ENCODE results near the gene AGER. TPM values are rescaled to one million over a fixed set of nuclear protein-coding genes. Genes with fewer than 3 reads are reported as not detected.
"Not testable (repeated sequence)": the region's sequence is repeated elsewhere in the genome, so short reads cannot be mapped to it uniquely, and the experiment has no call there.

Gene AGER
- total RNA-seq, 1 donor from 2014 or later, result 6.0 TPM

- ATAC-seq (no peak), DNase-seq (ENCODE audit: low spot score) (no peak)
These were observed 16.8 kb upstream of the AGER start for GRCh38 chr6:32200711-32201475.

- ATAC-seq (no peak), DNase-seq (ENCODE audit: low spot score) (no peak)
These were observed 14.8 kb upstream of the AGER start for GRCh38 chr6:32198866-32199265.

GRCh38 chr6:32198345-32198696, 14.3 kb upstream of the AGER start:
- ATAC-seq (no peak), DNase-seq (ENCODE audit: low spot score) (no peak)

- no peak for DNase-seq (ENCODE audit: low spot score)
- ATAC-seq, result no peak
These were observed 12.9 kb upstream of the AGER start for GRCh38 chr6:32196682-32197616.

- DNase-seq (ENCODE audit: low spot score), result peak; percentile 82
- peak; percentile 7 for ATAC-seq
These were observed 12.0 kb upstream of the AGER start for GRCh38 chr6:32195902-32196681.

GRCh38 chr6:32195652-32195901, 11.5 kb upstream of the AGER start:
- DNase-seq (ENCODE audit: low spot score) (peak; percentile 100), ATAC-seq (peak; percentile 89)

GRCh38 chr6:32194825-32195651, 11.0 kb upstream of the AGER start:
- no peak for DNase-seq (ENCODE audit: low spot score)

GRCh38 chr6:32194388-32194787, 10.3 kb upstream of the AGER start:
- DNase-seq (ENCODE audit: low spot score) (no peak), ATAC-seq (no peak)

More at GRCh38 chr6:32194825-32195651, 11.0 kb upstream of the AGER start:
- no peak for ATAC-seq

- not testable (repeated sequence) for DNase-seq (ENCODE audit: low spot score); ATAC-seq
These were observed 9.0 kb upstream of the AGER start for GRCh38 chr6:32193096-32193495.

GRCh38 chr6:32192608-32193039, 8.6 kb upstream of the AGER start, which contains the start of gene GPSM3:
Gene GPSM3, minus strand, starts transcription at chr6:32192643. Its CDS starts 130 bp downstream, at chr6:32192513.
- ATAC-seq (no peak), DNase-seq (ENCODE audit: low spot score) (peak; percentile 63)

GRCh38 chr6:32191696-32192607, 7.9 kb upstream of the AGER start:
- no peak for DNase-seq (ENCODE audit: low spot score)
- ATAC-seq, result no peak

- DNase-seq (ENCODE audit: low spot score), result no peak
- ATAC-seq, result no peak
These were observed 7.0 kb upstream of the AGER start for GRCh38 chr6:32190911-32191677.

GRCh38 chr6:32190054-32190851, 6.2 kb upstream of the AGER start, which contains the start of gene PBX2:
Gene PBX2, minus strand, starts transcription at chr6:32190202. Its CDS starts 287 bp downstream, at chr6:32189915.
- DNase-seq (ENCODE audit: low spot score) (peak; percentile 90), ATAC-seq (peak; percentile 90)

- ATAC-seq (peak; percentile 4), DNase-seq (ENCODE audit: low spot score) (no peak)
These were observed 5.6 kb upstream of the AGER start for GRCh38 chr6:32189742-32190053.

GRCh38 chr6:32189069-32189741, 5.2 kb upstream of the AGER start:
- DNase-seq (ENCODE audit: low spot score) (no peak), ATAC-seq (no peak)

GRCh38 chr6:32188381-32189068, 4.5 kb upstream of the AGER start:
- ATAC-seq (no peak), DNase-seq (ENCODE audit: low spot score) (no peak)
